ENCODE results near the gene MME.

GRCh38 chr3:155032918-155033317, 47.2 kb upstream of the MME start:
- TF ChIP-seq CTCF (IDR thresholded peaks at IDR 0.05) (no peak), POLR2A (IDR thresholded peaks at IDR 0.05) (no peak)

Measured in uterus (tissue), 2 donors.